Measurements from ENCODE around the gene RBKS.

GRCh38 chr2:27747827-27748352 is 142.3 kb downstream of the RBKS start:
- no peak for TF ChIP-seq CTCF (CRISPR knock-in tag; IDR thresholded peaks at IDR 0.05)
- no peak for TF ChIP-seq ELF4 (CRISPR knock-in tag; IDR thresholded peaks at IDR 0.05; ENCODE audit: borderline replicate concordance)
- TF ChIP-seq TEAD3 (CRISPR knock-in tag; optimal IDR thresholded peaks at IDR 0.05; ENCODE audit: borderline replicate concordance), result no peak
- no peak for TF ChIP-seq PHF21A (CRISPR knock-in tag; IDR thresholded peaks at IDR 0.05)
- TF ChIP-seq MXI1 (IDR thresholded peaks at IDR 0.05; ENCODE audit: borderline replicate concordance, low read depth, low read length), result no peak
- TF ChIP-seq PCBP2 (optimal IDR thresholded peaks at IDR 0.05; ENCODE audit: low read depth, low read length, poor library complexity, severe bottlenecking), result no peak
- TF ChIP-seq KDM5B (CRISPR knock-in tag; IDR thresholded peaks at IDR 0.05; ENCODE audit: borderline replicate concordance), result no peak
- no peak for TF ChIP-seq TIGD3 (CRISPR knock-in tag; IDR thresholded peaks at IDR 0.05; ENCODE audit: borderline replicate concordance)
- TF ChIP-seq ZXDC (CRISPR knock-in tag; IDR thresholded peaks at IDR 0.05), result no peak
- no peak for TF ChIP-seq MAX (IDR thresholded peaks at IDR 0.05)
- TF ChIP-seq CEBPB (IDR thresholded peaks at IDR 0.05; ENCODE audit: borderline replicate concordance, low read depth, low read length), result no peak
- TF ChIP-seq TBP (CRISPR knock-in tag; IDR thresholded peaks at IDR 0.05), result no peak
- no peak for TF ChIP-seq ELF1 (CRISPR knock-in tag; IDR thresholded peaks at IDR 0.05)

All from HepG2 (cell line).